Erythroblast (primary cell): ENCODE measurements around the gene TUBA3C.
"Not testable (repeated sequence)": the region's sequence is repeated elsewhere in the genome, so short reads cannot be mapped to it uniquely, and the experiment has no call there.

Experiments
- DNase-seq, 2 experiments: peaks; one replicate each; lab custom pipeline; 2025; lab: John Stamatoyannopoulos, UW
- GATA1 ChIP-seq: IDR thresholded peaks from 2 replicates; pipeline ENCODE4 v1.6.1; 2011; ENCODE audit warnings: low read depth, mild to moderate bottlenecking, control low read depth, low read length, moderate library complexity
- POLR2A ChIP-seq: IDR thresholded peaks from 2 replicates; pipeline ENCODE4 v1.6.1; 2011; ENCODE audit warnings: mild to moderate bottlenecking, low read length

TUBA3C gene

DNA sequence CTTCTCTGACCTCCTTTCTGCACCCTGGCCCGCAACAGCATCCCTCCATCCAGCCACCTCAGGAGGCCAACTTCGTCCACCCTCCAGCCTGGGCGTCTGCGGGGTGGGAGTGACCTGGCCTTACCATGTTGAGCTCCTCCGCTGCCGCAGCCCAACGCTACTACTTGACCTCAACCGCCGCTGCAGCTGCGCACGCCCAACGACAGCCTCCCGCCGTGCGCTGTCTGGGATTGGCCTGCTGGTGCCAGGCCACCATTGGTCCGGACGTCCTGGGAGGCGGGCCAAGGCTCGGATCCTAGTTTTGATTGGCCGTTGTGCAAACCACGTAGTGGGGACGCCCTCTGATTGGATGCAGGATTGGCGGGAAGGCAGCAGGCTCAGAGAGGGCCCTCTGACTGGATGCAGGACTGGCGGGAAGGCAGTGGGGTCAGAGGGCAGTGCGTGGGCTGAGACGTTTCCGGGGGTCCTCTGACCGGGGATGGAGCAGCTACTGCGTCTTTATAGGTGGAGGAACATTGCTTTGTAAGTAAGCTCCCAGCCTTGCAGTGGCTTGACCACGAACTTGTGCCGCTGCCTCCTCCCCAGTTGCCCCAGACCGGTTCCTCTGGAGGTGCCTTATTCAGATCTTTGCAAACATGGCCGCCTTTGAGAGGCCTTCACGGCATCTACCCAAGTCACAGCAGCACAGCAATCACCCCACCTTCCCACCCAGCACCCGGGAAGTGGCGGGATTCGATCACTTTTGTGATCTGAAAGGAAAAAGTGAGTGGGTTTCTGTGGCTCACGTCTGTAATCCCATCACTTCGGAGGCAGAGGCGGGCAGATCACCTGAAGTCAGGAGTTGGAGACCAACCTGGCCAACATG lies at the start of gene TUBA3C:
Gene TUBA3C (minus strand): TSS at position 204 of the 865 bp plus-strand sequence. CDS start 77 bp downstream, at position 127.
- no peak for DNase-seq
- no peak for TF ChIP-seq POLR2A
- TF ChIP-seq GATA1: no peak

DNA sequence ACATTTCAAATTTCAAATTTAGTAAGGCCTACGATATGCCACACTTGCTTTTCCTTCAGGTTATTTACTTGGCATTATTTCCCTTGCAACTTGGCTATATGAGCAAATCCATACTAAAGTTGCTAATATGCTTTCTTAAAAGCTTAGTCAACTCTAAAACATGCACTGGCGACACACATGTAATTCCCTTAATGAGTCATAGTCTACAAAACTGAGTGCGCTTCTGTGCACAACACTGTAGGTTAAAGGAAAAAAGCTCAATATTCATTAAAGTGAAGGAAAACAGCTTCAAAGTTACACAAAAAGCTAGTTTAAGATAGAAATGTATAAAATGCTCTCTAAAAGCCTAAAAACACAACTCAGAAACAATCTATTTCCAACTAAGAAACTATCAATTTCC lies 25.8 kb upstream of the TUBA3C start:
- not testable (repeated sequence) for DNase-seq

DNA sequence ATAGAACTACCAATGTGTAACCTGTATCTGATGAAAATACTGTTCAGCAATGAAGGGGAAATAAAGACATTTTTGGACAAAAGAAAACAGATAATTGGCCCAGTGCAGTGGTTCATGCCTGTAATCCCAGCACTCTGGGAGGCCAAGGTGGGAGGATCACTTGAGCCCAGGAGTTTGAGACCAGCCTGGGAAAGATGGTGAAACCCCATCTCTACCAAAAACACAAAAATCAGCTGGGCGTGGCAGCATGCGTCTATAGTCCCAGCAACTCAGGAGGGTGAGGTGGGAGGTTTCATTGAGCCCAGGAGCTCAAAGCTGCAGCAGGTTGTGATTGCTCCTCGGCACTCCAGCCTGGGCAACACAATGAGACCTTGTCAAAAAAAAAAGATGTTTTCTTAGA lies 11.0 kb upstream of the TUBA3C start:
- DNase-seq: not testable (repeated sequence)

DNA sequence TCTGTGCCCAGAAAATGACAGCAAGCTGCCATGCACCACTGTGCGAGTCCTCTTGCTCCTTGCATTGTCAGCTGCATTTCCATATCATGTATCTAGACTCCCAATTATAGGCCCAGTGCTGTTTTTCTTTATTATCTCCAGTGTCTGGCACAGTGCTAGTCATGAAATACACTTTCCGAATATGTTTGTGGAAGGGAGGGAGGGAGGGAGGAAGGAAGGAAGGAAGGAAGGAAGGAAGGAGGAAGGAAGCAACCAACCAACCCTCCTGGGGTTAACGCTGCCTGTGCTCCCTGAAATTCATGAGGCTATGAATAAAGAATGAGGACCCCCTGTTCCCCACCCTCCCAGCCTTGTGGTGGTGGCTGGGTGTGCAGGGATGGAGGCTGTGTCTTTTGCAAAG lies 8.3 kb upstream of the TUBA3C start:
- not testable (repeated sequence) for DNase-seq

DNA sequence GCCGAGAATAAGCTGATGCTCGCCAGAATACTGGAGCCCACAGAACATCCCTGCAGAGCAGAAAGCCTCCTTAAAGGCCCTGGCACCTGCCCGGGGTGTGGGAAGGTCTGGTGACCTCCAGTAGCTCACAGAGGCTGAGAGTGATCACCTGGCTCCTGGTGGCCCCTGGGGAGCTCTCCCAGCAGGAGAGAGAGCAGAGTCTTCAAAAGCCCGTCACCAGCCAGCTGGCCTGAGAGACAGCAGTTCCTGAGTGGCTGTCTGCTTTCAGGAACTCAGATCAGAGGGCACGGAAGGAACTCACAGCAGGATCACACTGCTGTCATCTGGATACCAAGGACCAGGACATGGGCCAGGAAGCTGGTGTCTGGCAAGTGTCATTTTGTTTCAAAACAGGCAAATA lies 7.7 kb upstream of the TUBA3C start:
- DNase-seq: not testable (repeated sequence)

DNA sequence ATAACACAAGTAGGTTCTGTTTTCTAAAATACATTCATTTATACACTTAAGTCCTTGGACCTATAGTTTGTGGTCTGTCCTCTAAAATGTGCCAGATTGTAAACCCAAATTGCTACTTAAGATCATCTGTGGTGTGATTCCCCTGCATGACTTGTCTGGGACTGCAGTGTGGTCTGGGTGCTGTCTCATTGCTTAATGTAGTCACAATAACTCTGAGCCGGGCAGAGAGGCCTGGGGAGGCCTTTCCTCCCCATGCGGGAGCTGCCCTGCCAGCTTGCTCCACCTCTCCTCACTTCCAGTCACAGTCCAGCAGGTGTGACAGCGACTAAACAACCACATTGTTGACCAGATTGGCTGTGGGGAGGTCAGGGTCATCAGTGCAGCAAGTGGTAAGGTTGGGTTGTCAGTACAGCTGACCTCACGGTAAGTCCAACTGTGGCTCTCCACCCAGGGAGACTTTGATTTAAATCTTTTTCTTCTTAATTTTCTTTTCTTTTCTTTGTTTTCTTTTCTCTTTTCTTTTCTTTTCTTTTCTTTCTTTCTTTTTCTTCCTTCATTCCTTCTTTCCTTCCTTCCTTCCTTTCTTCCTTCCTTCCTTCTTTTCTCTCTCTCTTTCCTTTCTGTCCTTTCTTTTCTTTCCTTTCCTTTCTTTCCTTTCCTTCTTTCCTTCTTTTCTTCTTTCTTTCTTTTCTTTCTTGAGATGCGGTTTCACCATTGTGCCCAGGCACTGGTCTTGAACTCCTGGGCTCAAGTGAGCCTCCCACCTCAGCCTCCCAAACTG lies 4.4 kb upstream of the TUBA3C start:
- TF ChIP-seq GATA1 (no peak), POLR2A (no peak)
- no peak for DNase-seq

DNA sequence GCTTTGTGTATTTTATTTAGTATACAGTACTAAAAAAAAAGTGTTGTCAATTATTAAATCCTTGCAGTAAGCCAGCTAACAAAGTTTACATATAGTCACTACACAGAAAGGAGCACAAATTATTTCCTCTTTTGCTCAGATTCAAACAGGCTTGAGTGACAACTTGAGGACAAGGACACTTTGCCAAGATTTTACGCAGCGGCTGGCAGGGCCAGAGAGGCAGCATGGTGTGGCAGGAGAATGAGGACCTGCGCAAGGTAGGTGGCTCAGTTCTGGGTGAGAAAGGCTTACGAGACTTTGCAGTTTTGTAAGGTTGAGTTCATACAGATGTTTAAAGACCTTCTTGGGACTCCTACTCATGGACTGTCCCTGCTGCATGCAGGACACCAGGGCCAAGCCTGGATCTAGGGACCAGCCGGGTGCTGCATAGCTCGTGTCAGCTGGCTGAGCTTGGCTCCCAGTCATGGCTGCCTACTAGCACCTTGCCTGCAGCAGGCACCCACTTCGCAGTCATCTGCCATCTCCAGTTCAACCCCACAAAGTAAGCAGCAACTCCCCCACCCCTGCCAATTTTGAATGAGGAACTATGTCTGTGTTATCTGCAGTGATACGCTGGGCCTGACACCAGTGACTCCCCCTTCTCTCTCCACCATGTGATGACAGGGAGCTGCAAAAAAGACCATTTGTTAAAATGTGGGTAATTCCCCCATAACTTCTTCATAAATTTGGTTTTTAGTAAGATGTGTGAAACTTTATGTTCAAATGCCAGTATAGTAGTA lies 3.7 kb upstream of the TUBA3C start:
- no peak for DNase-seq

DNA sequence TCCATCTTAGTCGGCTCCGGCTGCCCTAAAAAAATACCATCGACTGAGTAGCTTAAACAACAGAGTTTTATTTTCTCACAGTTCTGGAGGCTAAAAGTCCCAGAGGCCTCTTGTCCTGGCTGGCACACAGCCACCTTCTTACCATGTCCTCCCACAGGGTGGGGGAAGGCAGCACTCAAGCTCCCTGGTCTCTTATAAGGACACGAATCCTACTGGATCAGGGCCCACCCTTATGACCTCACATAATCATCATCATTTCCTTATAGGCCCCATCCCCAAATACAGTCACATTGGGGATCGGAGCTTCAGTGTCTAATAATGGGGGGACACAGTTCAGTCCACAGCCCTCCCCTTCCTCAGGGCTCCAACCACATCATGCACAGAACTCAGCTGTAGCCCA lies 2.6 kb upstream of the TUBA3C start:
- TF ChIP-seq GATA1: no peak
- no peak for TF ChIP-seq POLR2A
- no peak for DNase-seq

More for the DNA sequence above, 3.7 kb upstream of the TUBA3C start:
- no peak for TF ChIP-seq POLR2A
- no peak for TF ChIP-seq GATA1

DNA sequence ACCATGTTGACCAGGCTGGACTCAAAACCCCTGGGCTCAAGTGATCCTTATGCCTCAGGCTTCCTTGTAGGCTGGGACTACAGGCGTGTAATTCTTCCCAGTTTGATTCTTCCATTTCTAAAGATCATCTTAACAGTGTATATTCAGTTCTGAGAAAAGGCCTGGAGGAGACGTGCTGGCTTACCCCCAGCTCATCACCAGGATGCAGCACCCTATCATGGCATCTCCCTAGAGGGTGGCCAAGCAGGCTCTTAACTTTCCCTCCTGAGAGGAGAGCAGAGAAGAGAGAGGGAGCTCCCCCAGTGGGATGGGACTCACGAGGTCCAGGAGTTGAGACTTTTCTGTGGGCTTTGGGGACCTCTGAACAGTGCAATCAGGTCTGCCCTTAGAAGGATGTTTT lies 2.1 kb upstream of the TUBA3C start:
- TF ChIP-seq POLR2A: no peak
- TF ChIP-seq GATA1: no peak
- no peak for DNase-seq

DNA sequence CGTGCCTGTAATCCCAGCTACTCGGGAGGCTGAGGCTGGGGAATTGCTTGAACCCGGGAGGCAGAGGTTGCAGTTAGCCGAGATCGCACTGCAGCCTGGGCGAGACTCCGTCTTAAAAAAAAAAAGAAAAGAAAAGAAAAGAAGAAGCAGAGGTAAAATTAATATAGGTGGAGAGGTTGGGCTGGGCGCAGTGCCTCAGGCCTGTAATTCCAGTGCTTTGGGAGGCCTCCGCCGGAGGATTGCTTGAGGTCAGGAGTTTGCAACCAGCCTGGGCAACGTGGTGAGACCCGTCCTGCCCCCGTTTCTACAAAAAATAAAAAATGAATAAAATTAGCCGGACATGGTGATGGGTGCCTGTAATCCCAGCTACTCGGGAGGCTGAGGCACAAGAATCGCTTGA lies 912 bp upstream of the TUBA3C start:
- TF ChIP-seq POLR2A: no peak
- no peak for TF ChIP-seq GATA1
- no peak for DNase-seq

DNA sequence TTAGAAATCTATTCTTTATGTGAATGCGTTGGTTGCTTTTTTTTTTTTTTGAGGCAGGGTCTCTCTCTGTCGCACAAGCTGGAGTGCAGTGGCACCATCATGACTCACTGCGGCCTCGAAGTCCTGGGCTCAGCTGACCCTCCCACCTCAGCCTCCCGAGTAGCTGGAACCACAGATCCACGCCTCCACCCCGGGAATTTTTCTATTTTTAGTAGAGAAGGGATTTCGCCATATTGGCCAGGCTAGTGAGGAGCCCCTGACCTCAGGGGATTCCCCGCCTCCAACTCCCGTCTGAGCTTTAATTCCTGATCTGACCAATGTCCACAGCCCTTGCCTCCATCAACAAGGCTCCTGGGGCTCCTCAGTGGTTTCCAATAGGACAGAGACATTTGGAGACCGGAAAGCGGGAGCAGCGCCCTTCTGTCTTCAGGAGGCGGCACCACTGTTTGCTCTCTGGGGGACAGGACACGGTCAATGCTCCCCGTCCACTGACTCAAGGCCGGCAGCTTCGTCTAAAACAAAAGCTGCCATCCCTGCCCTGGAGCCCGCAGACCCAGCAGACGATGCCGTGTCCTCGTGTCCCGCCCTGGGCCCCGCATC lies 503 bp downstream of the TUBA3C start:
- no peak for TF ChIP-seq GATA1
- TF ChIP-seq POLR2A: no peak
- DNase-seq: no peak

DNA sequence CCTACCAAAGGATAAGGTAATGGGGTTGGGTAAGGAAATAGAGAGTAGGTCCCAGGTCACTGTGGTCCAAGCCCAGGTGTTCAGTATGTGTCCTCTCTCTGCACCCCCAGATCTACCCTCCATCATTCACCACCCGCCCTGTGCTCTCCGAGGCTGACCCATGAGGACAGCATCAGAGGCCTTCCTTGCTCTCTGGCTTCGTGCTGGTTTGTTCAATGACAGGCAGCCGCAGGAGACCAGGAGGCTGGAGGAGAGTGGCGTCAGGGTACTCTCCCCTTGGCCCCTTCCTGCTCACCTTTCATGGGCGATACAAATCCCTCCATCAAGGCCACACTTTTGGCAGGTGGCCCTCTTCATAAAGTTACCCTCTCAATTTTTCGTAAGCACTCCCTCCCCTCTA lies 1.7 kb downstream of the TUBA3C start:
- TF ChIP-seq GATA1: no peak
- no peak for TF ChIP-seq POLR2A
- DNase-seq: no peak

DNA sequence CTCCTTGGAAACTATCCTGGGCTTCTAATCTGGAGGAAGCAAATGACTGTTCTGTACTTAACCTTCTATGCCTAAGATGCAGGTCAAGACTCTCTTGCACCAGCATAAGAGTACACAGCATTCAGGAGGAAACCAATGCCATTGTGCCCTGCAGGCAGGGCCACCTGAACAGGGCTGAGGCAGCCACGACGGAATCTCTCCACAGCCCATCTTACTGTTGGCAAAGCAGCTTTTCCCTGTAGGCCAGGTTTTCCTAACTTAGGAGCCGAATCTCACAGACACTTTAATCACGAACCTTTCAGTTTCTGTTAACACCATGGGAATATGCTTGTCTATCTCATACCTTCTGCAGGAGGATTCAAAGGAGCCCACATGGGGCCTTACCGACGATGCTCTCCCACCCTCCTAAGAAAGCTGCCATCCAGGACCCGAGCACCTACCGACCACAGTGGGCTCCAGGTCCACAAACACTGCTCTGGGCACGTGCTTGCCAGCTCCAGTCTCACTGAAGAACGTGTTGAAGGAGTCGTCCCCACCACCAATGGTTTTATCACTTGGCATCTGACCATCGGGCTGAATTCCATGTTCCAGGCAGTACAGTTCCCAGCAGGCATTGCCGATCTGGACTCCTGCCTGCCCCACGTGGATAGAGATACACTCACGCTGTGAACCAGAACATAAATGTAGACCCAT lies 2.6 kb downstream of the TUBA3C start:
- DNase-seq: no peak
- TF ChIP-seq GATA1 (no peak), POLR2A (no peak)

DNA sequence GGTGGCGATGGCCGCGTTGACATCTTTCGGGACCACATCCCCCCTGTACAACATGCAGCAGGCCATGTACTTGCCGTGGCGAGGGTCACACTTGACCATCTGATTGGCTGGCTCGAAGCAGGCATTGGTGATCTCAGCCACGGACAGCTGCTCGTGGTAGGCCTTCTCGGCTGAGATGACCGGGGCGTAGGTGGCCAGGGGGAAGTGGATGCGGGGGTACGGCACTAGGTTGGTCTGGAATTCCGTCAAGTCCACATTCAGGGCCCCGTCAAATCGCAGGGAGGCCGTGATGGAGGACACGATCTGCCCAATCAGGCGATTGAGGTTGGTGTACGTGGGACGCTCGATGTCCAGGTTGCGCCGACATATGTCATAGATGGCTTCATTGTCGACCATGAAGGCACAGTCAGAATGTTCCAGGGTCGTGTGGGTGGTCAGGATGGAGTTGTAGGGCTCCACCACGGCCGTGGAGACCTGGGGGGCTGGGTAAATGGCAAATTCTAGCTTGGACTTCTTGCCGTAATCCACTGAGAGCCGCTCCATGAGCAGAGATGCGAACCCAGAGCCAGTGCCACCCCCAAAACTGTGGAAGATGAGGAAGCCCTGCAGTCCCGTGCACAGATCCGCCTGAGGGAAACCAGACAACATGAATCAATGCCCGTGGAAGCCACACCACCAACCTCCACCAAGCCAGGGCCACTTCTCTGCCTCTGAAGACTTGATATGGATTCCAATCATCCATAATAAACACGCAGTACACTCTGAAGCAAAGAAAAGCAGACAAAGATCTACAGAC lies 4.4 kb downstream of the TUBA3C start:
- DNase-seq: not testable (repeated sequence)
